ENCODE data around the gene SLC6A19.

- no peak for TF ChIP-seq CTCF (IDR thresholded peaks at IDR 0.05)
- TF ChIP-seq POLR2A (IDR thresholded peaks at IDR 0.05): no peak
Measured at GRCh38 chr5:1182360-1182632, 19.1 kb upstream of the SLC6A19 start.

Data from adrenal gland (tissue), 5 donors.